WERI-Rb-1 (cell line): ENCODE data around the gene FAM163B.
A peak's percentile ranks its signal among the peaks of the same experiment; 100 is the strongest.
"Not testable (repeated sequence)": the region's sequence is repeated elsewhere in the genome, so short reads cannot be mapped to it uniquely, and the experiment has no call there.

Experiments used
- DNase-seq: peaks from one replicate; pipeline ENCODE4 v3.0.0-alpha.2; 2020
- H3K27ac ChIP-seq: fragments of 250-450 bp; sonication (Bioruptor Pico); 2 replicates; pipeline ENCODE4 v1.5.1; 2020; ENCODE audit warnings: mild to moderate bottlenecking, moderate library complexity
- H3K27me3 ChIP-seq: fragments of 250-450 bp; sonication (Bioruptor Pico); 2 replicates; pipeline ENCODE4 v1.5.1; 2021; ENCODE audit warnings: mild to moderate bottlenecking, low read depth, moderate library complexity; ENCODE audit not compliant: insufficient read depth, severe bottlenecking
- H3K36me3 ChIP-seq: fragments of 250-450 bp; sonication (Bioruptor Pico); 2 replicates; pipeline ENCODE4 v1.5.1; 2020; ENCODE audit warnings: mild to moderate bottlenecking, moderate library complexity
- H3K4me3 ChIP-seq: 2 replicates; pipeline ENCODE4 v1.5.1; 2011; ENCODE audit warnings: low read depth, mild to moderate bottlenecking, control low read depth, low read length
- H3K9me3 ChIP-seq: fragments of 250-450 bp; sonication (Bioruptor Pico); 2 replicates; pipeline ENCODE4 v1.5.1; 2021; ENCODE audit warnings: mild to moderate bottlenecking, moderate library complexity; ENCODE audit not compliant: severe bottlenecking
- CTCF ChIP-seq: IDR thresholded peaks from 2 replicates; pipeline ENCODE4 v1.5.1; 2011; ENCODE audit warnings: low read depth, mild to moderate bottlenecking, control low read depth, inconsistent platforms, low read length

The FAM163B gene

GRCh38 chr9:133569121-133569785, 39.9 kb downstream of the FAM163B start:
- Histone ChIP-seq H3K9me3 (no peaks in the 10 kb centered on the region), H3K27ac (peak overlapping the region; percentile 88), H3K36me3 (no peaks in the 10 kb centered on the region), H3K4me3 (no peak overlapping the region), H3K27me3 (no peaks in the 10 kb centered on the region)
- no peak for DNase-seq
- TF ChIP-seq CTCF, result no peak

- Histone ChIP-seq H3K4me3 (no peak overlapping the region), H3K36me3 (no peaks in the 10 kb centered on the region), H3K9me3 (no peaks in the 10 kb centered on the region), H3K27ac (no peak overlapping the region), H3K27me3 (no peaks in the 10 kb centered on the region)
- no peak for DNase-seq
- no peak for TF ChIP-seq CTCF
These were observed 41.0 kb downstream of the FAM163B start for GRCh38 chr9:133568186-133568585.

- Histone ChIP-seq H3K4me3 (no peak overlapping the region), H3K9me3 (no peaks in the 10 kb centered on the region), H3K27ac (no peak overlapping the region), H3K36me3 (no peaks in the 10 kb centered on the region), H3K27me3 (no peaks in the 10 kb centered on the region)
- TF ChIP-seq CTCF, result no peak
- no peak for DNase-seq
These were observed 42.4 kb downstream of the FAM163B start for GRCh38 chr9:133566817-133567216.

GRCh38 chr9:133566382-133566781, 42.8 kb downstream of the FAM163B start:
- Histone ChIP-seq H3K4me3 (no peak overlapping the region), H3K36me3 (no peaks in the 10 kb centered on the region), H3K9me3 (no peaks in the 10 kb centered on the region), H3K27ac (no peak overlapping the region), H3K27me3 (no peaks in the 10 kb centered on the region)
- DNase-seq, result no peak
- TF ChIP-seq CTCF, result no peak

GRCh38 chr9:133564451-133565116, 44.6 kb downstream of the FAM163B start:
- Histone ChIP-seq H3K27ac (no peak overlapping the region), H3K4me3 (no peak overlapping the region)
- TF ChIP-seq CTCF, result no peak

GRCh38 chr9:133563814-133564213, 45.4 kb downstream of the FAM163B start:
- not testable (repeated sequence) for H3K27ac ChIP-seq, H3K4me3 ChIP-seq, H3K36me3 ChIP-seq, DNase-seq, H3K27me3 ChIP-seq, H3K9me3 ChIP-seq

More at GRCh38 chr9:133564451-133565116, 44.6 kb downstream of the FAM163B start:
- Histone ChIP-seq H3K36me3 (no peaks in the 10 kb centered on the region), H3K27me3 (no peaks in the 10 kb centered on the region), H3K9me3 (no peaks in the 10 kb centered on the region)
- no peak for DNase-seq
